OCI-LY3 (cell line): ENCODE results near the gene PDGFA.

ENCODE experiments used
- EZH2phosphoT487 ChIP-seq: fragments of 200-600 bp; shearing (Covaris generic); IDR thresholded peaks from 2 replicates; pipeline ENCODE4 v1.6.1; 2018; ENCODE audit warnings: antibody characterized with exemption, mixed run types, low read depth
- TF ChIP-seq, protein P1 (sequence below): fragments of 200-600, 300-600 bp; sonication (generic); IDR thresholded peaks from 2 replicates; pipeline ENCODE4 v1.5.1; 2014; ENCODE audit warnings: antibody characterized with exemption, low read length, low read depth

DNA sequence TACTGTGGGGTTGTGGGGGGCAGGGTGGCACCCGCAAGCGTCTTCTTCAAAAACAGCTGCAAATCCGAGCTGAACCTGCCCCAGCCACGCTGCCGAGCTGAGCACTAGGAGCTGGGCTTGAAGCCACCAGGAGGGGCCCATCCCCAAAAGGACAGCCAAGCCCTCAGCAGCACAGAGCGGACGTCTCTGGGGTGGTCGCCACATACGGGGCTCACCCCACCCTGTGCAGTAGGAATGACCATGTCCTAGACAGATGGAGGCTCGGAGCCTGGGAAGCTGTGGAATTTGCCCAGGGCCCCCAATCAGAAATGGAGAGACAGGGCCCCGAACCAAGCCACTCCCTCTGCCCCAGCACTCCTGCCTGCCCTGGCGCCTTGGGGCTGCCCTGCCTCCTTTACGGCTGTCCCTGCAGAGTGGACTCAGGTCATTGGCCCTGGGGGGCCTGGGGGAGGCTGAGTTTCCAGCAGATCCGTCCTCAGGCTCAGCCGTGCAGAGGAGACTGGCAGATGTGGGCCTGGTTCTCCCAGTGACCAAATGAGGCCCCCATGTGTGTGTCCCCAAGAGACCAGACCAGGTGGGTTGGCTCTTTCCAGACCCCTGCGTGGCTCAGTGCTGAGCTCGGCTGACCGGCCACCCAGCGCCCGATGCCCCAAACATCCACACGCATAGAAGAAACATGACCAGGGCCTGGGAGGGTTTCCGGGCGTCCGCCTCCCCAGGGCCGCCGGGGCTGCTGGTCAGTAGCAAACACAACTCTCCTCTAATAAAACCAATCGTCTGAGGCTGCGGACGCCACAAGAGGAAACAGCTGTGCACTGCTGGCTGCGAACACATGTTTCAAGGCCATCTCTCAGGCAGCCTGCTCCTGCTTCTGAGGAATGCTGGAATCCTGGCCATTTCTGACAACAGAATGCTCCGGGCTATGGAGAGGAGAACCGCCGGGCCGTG lies 54.9 kb downstream of the PDGFA start:
- TF ChIP-seq, protein P1, sequence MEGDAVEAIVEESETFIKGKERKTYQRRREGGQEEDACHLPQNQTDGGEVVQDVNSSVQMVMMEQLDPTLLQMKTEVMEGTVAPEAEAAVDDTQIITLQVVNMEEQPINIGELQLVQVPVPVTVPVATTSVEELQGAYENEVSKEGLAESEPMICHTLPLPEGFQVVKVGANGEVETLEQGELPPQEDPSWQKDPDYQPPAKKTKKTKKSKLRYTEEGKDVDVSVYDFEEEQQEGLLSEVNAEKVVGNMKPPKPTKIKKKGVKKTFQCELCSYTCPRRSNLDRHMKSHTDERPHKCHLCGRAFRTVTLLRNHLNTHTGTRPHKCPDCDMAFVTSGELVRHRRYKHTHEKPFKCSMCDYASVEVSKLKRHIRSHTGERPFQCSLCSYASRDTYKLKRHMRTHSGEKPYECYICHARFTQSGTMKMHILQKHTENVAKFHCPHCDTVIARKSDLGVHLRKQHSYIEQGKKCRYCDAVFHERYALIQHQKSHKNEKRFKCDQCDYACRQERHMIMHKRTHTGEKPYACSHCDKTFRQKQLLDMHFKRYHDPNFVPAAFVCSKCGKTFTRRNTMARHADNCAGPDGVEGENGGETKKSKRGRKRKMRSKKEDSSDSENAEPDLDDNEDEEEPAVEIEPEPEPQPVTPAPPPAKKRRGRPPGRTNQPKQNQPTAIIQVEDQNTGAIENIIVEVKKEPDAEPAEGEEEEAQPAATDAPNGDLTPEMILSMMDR: no peak
- no peak for TF ChIP-seq EZH2phosphoT487
